Panc1 (cell line): ENCODE results near the gene PCBP2. TPM values are rescaled to one million over a fixed set of nuclear protein-coding genes. Genes with fewer than 3 reads are reported as not detected.
A peak's percentile ranks its signal among the peaks of the same experiment; 100 is the strongest.
"Not testable (repeated sequence)": the region's sequence is repeated elsewhere in the genome, so short reads cannot be mapped to it uniquely, and the experiment has no call there.

Experiments used
- ATAC-seq: fragments of 200-7000 bp; cut with Tn5 transposase; 2 replicates; pipeline ENCODE4 v1.9.1; 2020; ENCODE audit warnings: mild to moderate bottlenecking, moderate library complexity
- Bru-seq: library from RNA; stranded (reverse); fragments of 400-500 nt; gene quantifications from one replicate; lab custom pipeline; 2021; lab: Mats Ljungman, UMichigan
- BruChase-seq, 2 experiments: library from RNA; stranded (reverse); fragments of 400-500 nt; gene quantifications; one replicate each; lab custom pipeline; 2021; lab: Mats Ljungman, UMichigan
- BruUV-seq: library from RNA; stranded (reverse); fragments of 400-500 nt; replicated peaks from 2 replicates; lab custom pipeline; 2021; lab: Mats Ljungman, UMichigan
- CTCF ChIA-PET: fragments of 300-600 bp; sonication (Branson Sonifier 250); formaldehyde crosslinking; loops from one replicate; lab custom pipeline; 2022; ENCODE audit warnings: antibody characterized with exemption; lab: Charles Lee
- POLR2A ChIA-PET: fragments of 300-600 bp; sonication (Branson Sonifier 250); formaldehyde crosslinking; loops from one replicate; lab custom pipeline; 2022; ENCODE audit warnings: antibody characterized with exemption; lab: Charles Lee
- DNase-seq: peaks from one replicate; pipeline ENCODE4 v3.0.0-alpha.2; 2010; ENCODE audit warnings: low read depth, low spot score
- H3K27ac ChIP-seq: 2 replicates; pipeline ENCODE4 v1.5.1; 2011; ENCODE audit warnings: mild to moderate bottlenecking, low read length, inconsistent platforms
- H3K27me3 ChIP-seq: fragments of 200-500 bp; sonication (Bioruptor generic); 2 replicates; pipeline ENCODE4 v1.6.0; 2014; ENCODE audit warnings: low read length, inconsistent platforms; ENCODE audit not compliant: control insufficient read depth, insufficient read depth
- H3K36me3 ChIP-seq: fragments of 200-500 bp; sonication (Bioruptor generic); 2 replicates; pipeline ENCODE4 v1.5.1; 2014; ENCODE audit warnings: inconsistent platforms, mild to moderate bottlenecking, low read length, moderate library complexity; ENCODE audit not compliant: control insufficient read depth, insufficient read depth
- H3K4me1 ChIP-seq: 2 replicates; pipeline ENCODE4 v1.5.1; 2011; ENCODE audit warnings: inconsistent platforms, mild to moderate bottlenecking, low read length, moderate library complexity; ENCODE audit not compliant: control insufficient read depth, insufficient read depth
- H3K4me3 ChIP-seq, 2 experiments: 2 replicates each; pipeline ENCODE4 v1.5.1; 2011 to 2012; ENCODE audit warnings: low read depth in 2 of 2, low read length in 2 of 2, mild to moderate bottlenecking in 2 of 2, inconsistent platforms in 1 of 2, moderate library complexity in 1 of 2
- H3K9me3 ChIP-seq: fragments of 200-500 bp; sonication (Bioruptor generic); 2 replicates; pipeline ENCODE4 v1.5.1; 2014; ENCODE audit warnings: low read depth, mild to moderate bottlenecking, inconsistent platforms, low read length, moderate library complexity; ENCODE audit not compliant: control insufficient read depth, insufficient read depth
- CTCF ChIP-seq: fragments of 450-650 bp; IDR thresholded peaks from 2 replicates; pipeline ENCODE4 v1.5.1; 2017; ENCODE audit warnings: mild to moderate bottlenecking
- POLR2AphosphoS5 ChIP-seq: IDR thresholded peaks from 2 replicates; pipeline ENCODE4 v1.6.1; 2012; ENCODE audit warnings: mild to moderate bottlenecking, low read depth, low read length, moderate library complexity
- REST ChIP-seq, 2 experiments: IDR thresholded peaks; 2 replicates each; pipeline ENCODE4 v1.6.1; 2011 to 2012; ENCODE audit warnings: low read depth in 2 of 2, control low read depth in 1 of 2, low read length in 1 of 2, mild to moderate bottlenecking in 1 of 2, moderate library complexity in 1 of 2; ENCODE audit not compliant: insufficient read depth in 1 of 2
- SIN3A ChIP-seq: IDR thresholded peaks from 2 replicates; pipeline ENCODE4 v1.6.1; 2012; ENCODE audit warnings: low read depth, mild to moderate bottlenecking, low read length, moderate library complexity, borderline replicate concordance; ENCODE audit not compliant: insufficient read depth
- TCF7L2 ChIP-seq: IDR thresholded peaks from 2 replicates; pipeline ENCODE4 v1.6.1; 2011; ENCODE audit warnings: mild to moderate bottlenecking, low read depth, low read length, inconsistent platforms
- in situ Hi-C: cut with HindIII; loops from 2 replicates; pipeline ENCODE4 v1.10.0; 2016; ENCODE audit warnings: low sequenced_read_pairs, low pct_unique_long_range_greater_than_20kb
- intact Hi-C: fragments of 100-400 bp; cut with micrococcal nuclease; formaldehyde crosslinking; loops from one replicate; pipeline ENCODE4 v1.10.0; 2022; ENCODE audit not compliant: unreplicated experiment
- long read RNA-seq: library from polyadenylated mRNA; unstranded; transcript quantifications from one replicate; pipeline ENCODE4 v2.0.0, GENCODE V29; 2021; ENCODE audit not compliant: unreplicated experiment
- polyA plus RNA-seq: library from polyadenylated mRNA; unstranded; fragments of >200 nt; gene quantifications from one replicate; pipeline ENCODE4 v1.2.1, GENCODE V29; 2012; ENCODE audit warnings: missing spikeins; ENCODE audit not compliant: insufficient read length
- total RNA-seq: library from RNA; stranded (reverse); gene quantifications from one replicate; pipeline ENCODE4 v1.2.1, GENCODE V29; 2021; ENCODE audit not compliant: unreplicated experiment

Gene PCBP2
- 836 TPM for total RNA-seq
- polyA plus RNA-seq, result 703 TPM
- percentile 99 among the genes with signal in this experiment for Bru-seq, nascent RNA
- percentile 99 among the genes with signal in this experiment for BruChase-seq, experiment 1, labeled RNA remaining after a 2-hour chase
- BruChase-seq, experiment 2, labeled RNA remaining after a 6-hour chase, result percentile 98 among the genes with signal in this experiment
- long read RNA-seq, transcript PCBP2-207 (15 exons, 1,457 nt), result major isoform, 32 of 449 reads
- long read RNA-seq, transcript PCBP2-209 (3 exons, 1,696 nt), result minor isoform, 31 of 449 reads
- long read RNA-seq, transcript PCBP2-205 (14 exons, 3,077 nt), result major isoform, 32 of 449 reads
- long read RNA-seq, transcript PCBP2-202 (15 exons, 1,814 nt), result minor isoform, 29 of 449 reads
- long read RNA-seq, partial matches to known transcripts, result 180 of 449 reads
- long read RNA-seq, other reads (novel, unspliced or antisense), result 99 of 449 reads

GRCh38 chr12:53451661-53452158, at the start of gene PCBP2:
PCBP2 (plus strand) TSS chr12:53452102; CDS start chr12:53454801, 2,699 bp downstream.
- POLR2A ChIA-PET, result no interaction called here
- no TSS peak for BruUV-seq
- in situ Hi-C loops, result no loop called here
- intact Hi-C loops, result no loop called here
- CTCF ChIA-PET, result no interaction called here
- Histone ChIP-seq H3K27ac (peak within 1 kb of the TSS; percentile 95), H3K9me3 (no peaks in the 10 kb centered on the region), H3K4me3 (peak within 1 kb of the TSS; percentile 97 to 99), H3K4me1 (peaks cover 22% of the 10 kb centered on the region), H3K36me3 (peaks cover 39% of the 10 kb centered on the region), H3K27me3 (no peaks in the 10 kb centered on the region)
- DNase-seq, result peak; percentile 98
- peak; percentile 93 for TF ChIP-seq TCF7L2
- TF ChIP-seq SIN3A, result no peak
- peak in 1 of 2 experiments; percentile 60; a peak in 1 of 4 replicates for TF ChIP-seq REST (IDR thresholded peaks at IDR 0.05; ENCODE audit: insufficient read depth in 1 of 2, low read depth in 2 of 2, low read length in 1 of 2)
- TF ChIP-seq CTCF, result peak; percentile 93
- TF ChIP-seq POLR2AphosphoS5, result peak; percentile 75
- ATAC-seq, result peak; percentile 98

- BruUV-seq, POLR2A ChIA-PET, ATAC-seq, H3K27me3 ChIP-seq, H3K36me3 ChIP-seq, H3K4me1 ChIP-seq, H3K4me3 ChIP-seq, DNase-seq, intact Hi-C loops, H3K27ac ChIP-seq, H3K9me3 ChIP-seq, in situ Hi-C loops: not testable (repeated sequence)
- CTCF ChIA-PET, result interaction anchor here (1.0 kb wide), 1 partner anchor 18 kb away, joined by 4 read pairs; no protein-coding TSS in a partner anchor
Observed at GRCh38 chr12:53402351-53402750, 49.6 kb upstream of the PCBP2 start.
